Panc1 (cell line): ENCODE data around the gene EPHA6. TPM values are rescaled to one million over a fixed set of nuclear protein-coding genes. Genes with fewer than 3 reads are reported as not detected.

Experiments used
- ATAC-seq: fragments of 200-7000 bp; cut with Tn5 transposase; 2 replicates; pipeline ENCODE4 v1.9.1; 2020; ENCODE audit warnings: mild to moderate bottlenecking, moderate library complexity
- BruUV-seq: library from RNA; stranded (reverse); fragments of 400-500 nt; replicated peaks from 2 replicates; lab custom pipeline; 2021; lab: Mats Ljungman, UMichigan
- CTCF ChIA-PET: fragments of 300-600 bp; sonication (Branson Sonifier 250); formaldehyde crosslinking; loops from one replicate; lab custom pipeline; 2022; ENCODE audit warnings: antibody characterized with exemption; lab: Charles Lee
- POLR2A ChIA-PET: fragments of 300-600 bp; sonication (Branson Sonifier 250); formaldehyde crosslinking; loops from one replicate; lab custom pipeline; 2022; ENCODE audit warnings: antibody characterized with exemption; lab: Charles Lee
- DNase-seq: peaks from one replicate; pipeline ENCODE4 v3.0.0-alpha.2; 2010; ENCODE audit warnings: low read depth, low spot score
- H3K27ac ChIP-seq: 2 replicates; pipeline ENCODE4 v1.5.1; 2011; ENCODE audit warnings: mild to moderate bottlenecking, low read length, inconsistent platforms
- H3K27me3 ChIP-seq: fragments of 200-500 bp; sonication (Bioruptor generic); 2 replicates; pipeline ENCODE4 v1.6.0; 2014; ENCODE audit warnings: low read length, inconsistent platforms; ENCODE audit not compliant: control insufficient read depth, insufficient read depth
- H3K36me3 ChIP-seq: fragments of 200-500 bp; sonication (Bioruptor generic); 2 replicates; pipeline ENCODE4 v1.5.1; 2014; ENCODE audit warnings: inconsistent platforms, mild to moderate bottlenecking, low read length, moderate library complexity; ENCODE audit not compliant: control insufficient read depth, insufficient read depth
- H3K4me1 ChIP-seq: 2 replicates; pipeline ENCODE4 v1.5.1; 2011; ENCODE audit warnings: inconsistent platforms, mild to moderate bottlenecking, low read length, moderate library complexity; ENCODE audit not compliant: control insufficient read depth, insufficient read depth
- H3K4me3 ChIP-seq, 2 experiments: 2 replicates each; pipeline ENCODE4 v1.5.1; 2011 to 2012; ENCODE audit warnings: low read depth in 2 of 2, low read length in 2 of 2, mild to moderate bottlenecking in 2 of 2, inconsistent platforms in 1 of 2, moderate library complexity in 1 of 2
- H3K9me3 ChIP-seq: fragments of 200-500 bp; sonication (Bioruptor generic); 2 replicates; pipeline ENCODE4 v1.5.1; 2014; ENCODE audit warnings: low read depth, mild to moderate bottlenecking, inconsistent platforms, low read length, moderate library complexity; ENCODE audit not compliant: control insufficient read depth, insufficient read depth
- CTCF ChIP-seq: fragments of 450-650 bp; IDR thresholded peaks from 2 replicates; pipeline ENCODE4 v1.5.1; 2017; ENCODE audit warnings: mild to moderate bottlenecking
- POLR2AphosphoS5 ChIP-seq: IDR thresholded peaks from 2 replicates; pipeline ENCODE4 v1.6.1; 2012; ENCODE audit warnings: mild to moderate bottlenecking, low read depth, low read length, moderate library complexity
- REST ChIP-seq, 2 experiments: IDR thresholded peaks; 2 replicates each; pipeline ENCODE4 v1.6.1; 2011 to 2012; ENCODE audit warnings: low read depth in 2 of 2, control low read depth in 1 of 2, low read length in 1 of 2, mild to moderate bottlenecking in 1 of 2, moderate library complexity in 1 of 2; ENCODE audit not compliant: insufficient read depth in 1 of 2
- SIN3A ChIP-seq: IDR thresholded peaks from 2 replicates; pipeline ENCODE4 v1.6.1; 2012; ENCODE audit warnings: low read depth, mild to moderate bottlenecking, low read length, moderate library complexity, borderline replicate concordance; ENCODE audit not compliant: insufficient read depth
- TCF7L2 ChIP-seq: IDR thresholded peaks from 2 replicates; pipeline ENCODE4 v1.6.1; 2011; ENCODE audit warnings: mild to moderate bottlenecking, low read depth, low read length, inconsistent platforms
- in situ Hi-C: cut with HindIII; loops from 2 replicates; pipeline ENCODE4 v1.10.0; 2016; ENCODE audit warnings: low sequenced_read_pairs, low pct_unique_long_range_greater_than_20kb
- intact Hi-C: fragments of 100-400 bp; cut with micrococcal nuclease; formaldehyde crosslinking; loops from one replicate; pipeline ENCODE4 v1.10.0; 2022; ENCODE audit not compliant: unreplicated experiment
- total RNA-seq: library from RNA; stranded (reverse); gene quantifications from one replicate; pipeline ENCODE4 v1.2.1, GENCODE V29; 2021; ENCODE audit not compliant: unreplicated experiment

EPHA6 gene
- total RNA-seq, 1 experiment from 2014 or later, result 0.57 TPM

- intact Hi-C loops (no loop called here), in situ Hi-C loops (no loop called here)
- CTCF ChIA-PET, result no interaction called here
- H3K4me3 ChIP-seq, result no peak overlapping the region
- no peak overlapping the region for H3K27ac ChIP-seq
- DNase-seq (no peak), ATAC-seq (no peak)
- BruUV-seq, result no TSS peak
- H3K4me1 ChIP-seq, result no peaks in the 10 kb centered on the region
- no peak for TF ChIP-seq POLR2AphosphoS5
- TF ChIP-seq SIN3A, result no peak
- TF ChIP-seq REST (IDR thresholded peaks at IDR 0.05; ENCODE audit: insufficient read depth in 1 of 2, low read depth in 2 of 2, low read length in 1 of 2), result no peak
- TF ChIP-seq TCF7L2, result no peak
- no peak for TF ChIP-seq CTCF
- no peaks in the 10 kb centered on the region for H3K9me3 ChIP-seq
- no peaks in the 10 kb centered on the region for H3K36me3 ChIP-seq
- H3K27me3 ChIP-seq, result no peaks in the 10 kb centered on the region
- POLR2A ChIA-PET, result no interaction called here
Measured at GRCh38 chr3:96869316-96869715, 54.9 kb downstream of the EPHA6 start.

GRCh38 chr3:96877510-96877909, 63.1 kb downstream of the EPHA6 start:
- Histone ChIP-seq H3K9me3 (no peaks in the 10 kb centered on the region), H3K36me3 (no peaks in the 10 kb centered on the region), H3K4me3 (no peak overlapping the region), H3K27me3 (no peaks in the 10 kb centered on the region), H3K4me1 (no peaks in the 10 kb centered on the region), H3K27ac (no peak overlapping the region)
- no peak for TF ChIP-seq POLR2AphosphoS5
- no peak for TF ChIP-seq REST (IDR thresholded peaks at IDR 0.05; ENCODE audit: insufficient read depth in 1 of 2, low read depth in 2 of 2, low read length in 1 of 2)
- no peak for TF ChIP-seq SIN3A
- TF ChIP-seq TCF7L2, result no peak
- TF ChIP-seq CTCF, result no peak
- in situ Hi-C loops, result no loop called here
- ChIA-PET POLR2A (no interaction called here), CTCF (no interaction called here)
- intact Hi-C loops, result no loop called here
- no peak for ATAC-seq
- no peak for DNase-seq
- no TSS peak for BruUV-seq
